ENCODE data around the gene OAS2. TPM values are rescaled to one million over a fixed set of nuclear protein-coding genes. Genes with fewer than 3 reads are reported as not detected.

The OAS2 gene
- total RNA-seq, 1 experiment from 2014 or later, result 5.8 TPM

DNA sequence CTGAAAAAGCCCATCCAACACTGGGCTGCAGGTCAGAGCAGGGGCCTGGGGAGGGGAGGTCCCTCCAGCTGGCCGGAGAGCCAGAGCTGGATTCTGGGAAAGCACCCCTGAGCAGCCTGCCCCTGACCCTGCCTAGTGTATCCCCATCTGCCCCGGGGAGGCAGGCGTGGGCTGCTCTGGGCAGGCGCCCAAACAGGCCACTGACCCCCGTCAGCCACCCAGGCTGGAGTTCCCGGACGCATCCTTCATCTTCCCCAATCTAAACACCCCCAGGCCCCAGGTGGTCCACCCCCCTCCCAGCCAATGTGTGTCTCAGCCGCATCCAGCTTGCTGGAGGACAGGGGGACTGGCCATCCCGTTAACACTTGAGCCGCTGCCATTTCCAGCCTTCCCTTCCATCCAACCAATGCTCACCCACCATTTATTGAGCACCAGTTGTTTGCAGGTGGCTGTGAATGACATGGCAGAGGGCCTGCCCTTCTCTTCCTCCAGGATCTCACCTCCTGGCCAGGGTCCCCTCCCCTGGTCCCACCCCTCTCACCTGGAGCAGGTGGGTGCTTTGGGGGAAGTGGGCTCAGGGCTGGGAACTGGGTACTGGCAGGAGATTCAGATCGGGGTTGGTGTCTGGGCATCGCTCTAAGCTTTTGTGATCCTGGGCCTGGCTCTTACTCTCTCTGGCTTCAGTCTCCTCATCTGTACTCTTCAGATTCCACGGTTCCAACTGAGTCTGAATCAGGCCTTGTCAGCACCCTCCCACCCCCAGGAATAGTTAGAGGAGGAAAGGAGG is 77.5 kb downstream of the OAS2 start:
- ATAC-seq (no peak), DNase-seq (no peak)
- H3K27ac ChIP-seq (ENCODE audit: low read length), result no peak overlapping the region
- H3K36me3 ChIP-seq (ENCODE audit: low read depth, low read length), result no peaks in the 10 kb centered on the region
- H3K4me3 ChIP-seq (ENCODE audit: low read length), result no peak overlapping the region
- ChIA-PET POLR2A (ENCODE audit: unreplicated experiment) (no interaction called here), CTCF (no interaction called here)
- H3K27me3 ChIP-seq (ENCODE audit: low read length), result peaks cover 58% of the 10 kb centered on the region
- intact Hi-C loops (cut with micrococcal nuclease), result no loop called here
- no peaks in the 10 kb centered on the region for H3K79me2 ChIP-seq (ENCODE audit: low read length)
- no peak overlapping the region for H3K9ac ChIP-seq (ENCODE audit: low read length)
- no peaks in the 10 kb centered on the region for H3K9me2 ChIP-seq (replicated peaks; ENCODE audit: low read length)
- BruUV-seq (replicated peaks), result no TSS peak
- H3K4me1 ChIP-seq (ENCODE audit: insufficient read depth, low read length), result no peaks in the 10 kb centered on the region
- H3F3A ChIP-seq (ENCODE audit: low read length, unreplicated experiment), result no peaks in the 10 kb centered on the region
- H3K4me2 ChIP-seq (ENCODE audit: low read length), result no peak overlapping the region
- H2AFZ ChIP-seq (ENCODE audit: low read length), result no peak overlapping the region
- H4K20me1 ChIP-seq (ENCODE audit: low read length), result no peaks in the 10 kb centered on the region
- H3K9me3 ChIP-seq (ENCODE audit: low read length), result no peaks in the 10 kb centered on the region
- no peak for TF ChIP-seq EZH2 (IDR thresholded peaks at IDR 0.05; ENCODE audit: low read length, unreplicated experiment)
- TF ChIP-seq, protein P1, sequence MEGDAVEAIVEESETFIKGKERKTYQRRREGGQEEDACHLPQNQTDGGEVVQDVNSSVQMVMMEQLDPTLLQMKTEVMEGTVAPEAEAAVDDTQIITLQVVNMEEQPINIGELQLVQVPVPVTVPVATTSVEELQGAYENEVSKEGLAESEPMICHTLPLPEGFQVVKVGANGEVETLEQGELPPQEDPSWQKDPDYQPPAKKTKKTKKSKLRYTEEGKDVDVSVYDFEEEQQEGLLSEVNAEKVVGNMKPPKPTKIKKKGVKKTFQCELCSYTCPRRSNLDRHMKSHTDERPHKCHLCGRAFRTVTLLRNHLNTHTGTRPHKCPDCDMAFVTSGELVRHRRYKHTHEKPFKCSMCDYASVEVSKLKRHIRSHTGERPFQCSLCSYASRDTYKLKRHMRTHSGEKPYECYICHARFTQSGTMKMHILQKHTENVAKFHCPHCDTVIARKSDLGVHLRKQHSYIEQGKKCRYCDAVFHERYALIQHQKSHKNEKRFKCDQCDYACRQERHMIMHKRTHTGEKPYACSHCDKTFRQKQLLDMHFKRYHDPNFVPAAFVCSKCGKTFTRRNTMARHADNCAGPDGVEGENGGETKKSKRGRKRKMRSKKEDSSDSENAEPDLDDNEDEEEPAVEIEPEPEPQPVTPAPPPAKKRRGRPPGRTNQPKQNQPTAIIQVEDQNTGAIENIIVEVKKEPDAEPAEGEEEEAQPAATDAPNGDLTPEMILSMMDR (conservative IDR thresholded peaks at IDR 0.05; ENCODE audit: low read depth, low read length), result no peak
- no peak for TF ChIP-seq EZH2phosphoT487 (IDR thresholded peaks at IDR 0.05; ENCODE audit: borderline replicate concordance, low read length)

DNA sequence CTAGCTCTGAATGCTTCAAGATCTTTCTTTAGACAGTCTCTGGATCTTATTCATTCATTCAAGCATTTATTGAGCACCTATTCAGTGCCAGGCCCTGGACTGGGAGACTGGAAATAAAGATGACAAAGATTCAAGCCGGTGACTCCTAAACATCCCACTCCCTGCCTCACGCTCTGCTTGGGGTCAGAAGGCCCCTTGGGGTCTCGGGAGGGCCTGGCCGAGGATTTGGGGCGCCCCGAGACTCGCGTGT is 78.0 kb downstream of the OAS2 start:
- Histone ChIP-seq H3K79me2 (ENCODE audit: low read length) (no peaks in the 10 kb centered on the region), H3K36me3 (ENCODE audit: low read depth, low read length) (no peaks in the 10 kb centered on the region), H3K9me2 (replicated peaks; ENCODE audit: low read length) (no peaks in the 10 kb centered on the region), H3K4me1 (ENCODE audit: insufficient read depth, low read length) (no peaks in the 10 kb centered on the region), H3K27me3 (ENCODE audit: low read length) (peaks cover 52% of the 10 kb centered on the region), H3K4me3 (ENCODE audit: low read length) (peak overlapping the region; percentile 37; the same call in 1 of the 2 replicates), H3K4me2 (ENCODE audit: low read length) (peak overlapping the region; percentile 50; the same call in 1 of the 2 replicates), H3K27ac (ENCODE audit: low read length) (no peak overlapping the region), H4K20me1 (ENCODE audit: low read length) (no peaks in the 10 kb centered on the region), H3K9me3 (ENCODE audit: low read length) (no peaks in the 10 kb centered on the region), H3F3A (ENCODE audit: low read length, unreplicated experiment) (no peaks in the 10 kb centered on the region), H3K9ac (ENCODE audit: low read length) (no peak overlapping the region), H2AFZ (ENCODE audit: low read length) (no peak overlapping the region)
- BruUV-seq (replicated peaks), result no TSS peak
- TF ChIP-seq EZH2 (IDR thresholded peaks at IDR 0.05; ENCODE audit: low read length, unreplicated experiment) (no peak), EZH2phosphoT487 (IDR thresholded peaks at IDR 0.05; ENCODE audit: borderline replicate concordance, low read length) (no peak)
- TF ChIP-seq, protein P1 (conservative IDR thresholded peaks at IDR 0.05; ENCODE audit: low read depth, low read length), result no peak
- POLR2A ChIA-PET (ENCODE audit: unreplicated experiment), result no interaction called here
- ATAC-seq, result no peak
- no peak for DNase-seq
- CTCF ChIA-PET, result no interaction called here
- intact Hi-C loops (cut with micrococcal nuclease), result no loop called here
